Keratinocyte (primary cell): ENCODE measurements around the gene TTC13.

Experiments
- CTCF ChIP-seq, 3 experiments: IDR thresholded peaks in 1 of 3; conservative IDR thresholded peaks in 1 of 3; optimal IDR thresholded peaks in 1 of 3; 2 replicates in 2 of 3; 3 replicates in 1 of 3; pipeline versions ENCODE3 to v1.5.1; 2011; ENCODE audit warnings: low read length in 3 of 3, mild to moderate bottlenecking in 3 of 3, moderate library complexity in 2 of 3, control low read depth in 1 of 3, inconsistent platforms in 1 of 3; ENCODE audit not compliant: insufficient read depth in 2 of 3; ENCODE audit errors: extremely low read depth in 1 of 3
- EZH2 ChIP-seq: IDR thresholded peaks from one replicate; pipeline ENCODE4 v1.6.1; 2012; ENCODE audit warnings: inconsistent platforms, mild to moderate bottlenecking, low read length, moderate library complexity

- TF ChIP-seq CTCF (optimal IDR thresholded peaks at IDR 0.05 in 1 of 3, IDR thresholded peaks at IDR 0.05 in 1 of 3, conservative IDR thresholded peaks at IDR 0.05 in 1 of 3; ENCODE audit: extremely low read depth in 1 of 3, insufficient read depth in 2 of 3, low read length in 3 of 3) (peak in 1 of 3 experiments; percentile 17), EZH2 (no peak)
Observed at GRCh38 chr1:230867101-230867902, 111.4 kb downstream of the TTC13 start.
